ENCODE measurements around the gene NOTUM. TPM values are rescaled to one million over a fixed set of nuclear protein-coding genes. Genes with fewer than 3 reads are reported as not detected.

Gene NOTUM
- total and polyA plus RNA-seq, 9 of the 15 experiments (the other 6 are each of a cell fraction or from before 2014, with no cell fraction given) = 0.03 to 14.0 (median 4.1) TPM

- 0 out of 4 replicates have a peak, but pooled peaks of 1 of the 2 experiments have one; percentile 37 for TF ChIP-seq UBTF (IDR thresholded peaks at IDR 0.05; ENCODE audit: borderline replicate concordance in 1 of 2, low read depth in 2 of 2, low read length in 2 of 2)
- TF ChIP-seq GATA2 (CRISPR knock-in tag; IDR thresholded peaks at IDR 0.05) = no peak
- no peak for TF ChIP-seq SRSF1 (IDR thresholded peaks at IDR 0.05; ENCODE audit: low read depth, low read length)
- TF ChIP-seq RHOXF2B (CRISPR knock-in tag; conservative IDR thresholded peaks at IDR 0.05) = 0 out of 2 replicates have a peak, but pooled peaks have one; percentile 6
- TF ChIP-seq, protein P1, sequence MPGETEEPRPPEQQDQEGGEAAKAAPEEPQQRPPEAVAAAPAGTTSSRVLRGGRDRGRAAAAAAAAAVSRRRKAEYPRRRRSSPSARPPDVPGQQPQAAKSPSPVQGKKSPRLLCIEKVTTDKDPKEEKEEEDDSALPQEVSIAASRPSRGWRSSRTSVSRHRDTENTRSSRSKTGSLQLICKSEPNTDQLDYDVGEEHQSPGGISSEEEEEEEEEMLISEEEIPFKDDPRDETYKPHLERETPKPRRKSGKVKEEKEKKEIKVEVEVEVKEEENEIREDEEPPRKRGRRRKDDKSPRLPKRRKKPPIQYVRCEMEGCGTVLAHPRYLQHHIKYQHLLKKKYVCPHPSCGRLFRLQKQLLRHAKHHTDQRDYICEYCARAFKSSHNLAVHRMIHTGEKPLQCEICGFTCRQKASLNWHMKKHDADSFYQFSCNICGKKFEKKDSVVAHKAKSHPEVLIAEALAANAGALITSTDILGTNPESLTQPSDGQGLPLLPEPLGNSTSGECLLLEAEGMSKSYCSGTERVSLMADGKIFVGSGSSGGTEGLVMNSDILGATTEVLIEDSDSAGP (CRISPR knock-in tag; IDR thresholded peaks at IDR 0.05) = peak; percentile 97
- no peak for TF ChIP-seq HBP1 (CRISPR knock-in tag; IDR thresholded peaks at IDR 0.05)
- TF ChIP-seq, protein P2, sequence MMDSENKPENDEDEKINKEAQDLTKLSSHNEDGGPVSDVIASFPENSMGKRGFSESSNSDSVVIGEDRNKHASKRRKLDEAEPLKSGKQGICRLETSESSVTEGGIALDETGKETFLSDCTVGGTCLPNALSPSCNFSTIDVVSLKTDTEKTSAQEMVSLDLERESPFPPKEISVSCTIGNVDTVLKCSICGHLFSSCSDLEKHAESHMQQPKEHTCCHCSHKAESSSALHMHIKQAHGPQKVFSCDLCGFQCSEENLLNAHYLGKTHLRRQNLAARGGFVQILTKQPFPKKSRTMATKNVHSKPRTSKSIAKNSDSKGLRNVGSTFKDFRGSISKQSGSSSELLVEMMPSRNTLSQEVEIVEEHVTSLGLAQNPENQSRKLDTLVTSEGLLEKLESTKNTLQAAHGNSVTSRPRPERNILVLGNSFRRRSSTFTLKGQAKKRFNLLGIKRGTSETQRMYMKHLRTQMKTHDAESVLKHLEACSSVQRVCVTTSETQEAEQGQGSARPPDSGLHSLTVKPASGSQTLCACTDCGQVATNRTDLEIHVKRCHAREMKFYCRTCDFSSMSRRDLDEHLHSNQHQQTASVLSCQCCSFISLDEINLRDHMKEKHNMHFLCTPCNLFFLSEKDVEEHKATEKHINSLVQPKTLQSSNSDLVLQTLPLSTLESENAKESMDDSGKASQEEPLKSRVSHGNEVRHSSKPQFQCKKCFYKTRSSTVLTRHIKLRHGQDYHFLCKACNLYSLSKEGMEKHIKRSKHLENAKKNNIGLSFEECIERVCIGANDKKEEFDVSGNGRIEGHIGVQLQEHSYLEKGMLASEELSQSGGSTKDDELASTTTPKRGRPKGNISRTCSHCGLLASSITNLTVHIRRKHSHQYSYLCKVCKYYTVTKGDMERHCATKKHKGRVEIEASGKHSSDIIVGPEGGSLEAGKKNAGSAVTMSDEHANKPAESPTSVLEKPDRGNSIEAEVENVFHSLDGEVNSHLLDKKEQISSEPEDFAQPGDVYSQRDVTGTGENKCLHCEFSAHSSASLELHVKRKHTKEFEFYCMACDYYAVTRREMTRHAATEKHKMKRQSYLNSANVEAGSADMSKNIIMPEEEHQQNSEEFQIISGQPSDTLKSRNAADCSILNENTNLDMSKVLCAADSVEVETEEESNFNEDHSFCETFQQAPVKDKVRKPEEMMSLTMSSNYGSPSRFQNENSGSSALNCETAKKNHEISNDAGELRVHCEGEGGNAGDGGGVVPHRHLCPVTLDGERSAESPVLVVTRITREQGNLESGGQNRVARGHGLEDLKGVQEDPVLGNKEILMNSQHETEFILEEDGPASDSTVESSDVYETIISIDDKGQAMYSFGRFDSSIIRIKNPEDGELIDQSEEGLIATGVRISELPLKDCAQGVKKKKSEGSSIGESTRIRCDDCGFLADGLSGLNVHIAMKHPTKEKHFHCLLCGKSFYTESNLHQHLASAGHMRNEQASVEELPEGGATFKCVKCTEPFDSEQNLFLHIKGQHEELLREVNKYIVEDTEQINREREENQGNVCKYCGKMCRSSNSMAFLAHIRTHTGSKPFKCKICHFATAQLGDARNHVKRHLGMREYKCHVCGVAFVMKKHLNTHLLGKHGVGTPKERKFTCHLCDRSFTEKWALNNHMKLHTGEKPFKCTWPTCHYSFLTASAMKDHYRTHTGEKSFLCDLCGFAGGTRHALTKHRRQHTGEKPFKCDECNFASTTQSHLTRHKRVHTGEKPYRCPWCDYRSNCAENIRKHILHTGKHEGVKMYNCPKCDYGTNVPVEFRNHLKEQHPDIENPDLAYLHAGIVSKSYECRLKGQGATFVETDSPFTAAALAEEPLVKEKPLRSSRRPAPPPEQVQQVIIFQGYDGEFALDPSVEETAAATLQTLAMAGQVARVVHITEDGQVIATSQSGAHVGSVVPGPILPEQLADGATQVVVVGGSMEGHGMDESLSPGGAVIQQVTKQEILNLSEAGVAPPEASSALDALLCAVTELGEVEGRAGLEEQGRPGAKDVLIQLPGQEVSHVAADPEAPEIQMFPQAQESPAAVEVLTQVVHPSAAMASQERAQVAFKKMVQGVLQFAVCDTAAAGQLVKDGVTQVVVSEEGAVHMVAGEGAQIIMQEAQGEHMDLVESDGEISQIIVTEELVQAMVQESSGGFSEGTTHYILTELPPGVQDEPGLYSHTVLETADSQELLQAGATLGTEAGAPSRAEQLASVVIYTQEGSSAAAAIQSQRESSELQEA (IDR thresholded peaks at IDR 0.05; ENCODE audit: low read depth) = no peak
- no peak for TF ChIP-seq ZNF134 (CRISPR knock-in tag; conservative IDR thresholded peaks at IDR 0.05)
- TF ChIP-seq FOXK1 (CRISPR knock-in tag; IDR thresholded peaks at IDR 0.05; ENCODE audit: borderline replicate concordance) = peak; percentile 83; the same call in 1 of the 2 replicates
- no peak for TF ChIP-seq CREBBP (IDR thresholded peaks at IDR 0.05; ENCODE audit: low read depth, low read length)
- TF ChIP-seq YY1 (IDR thresholded peaks at IDR 0.05; ENCODE audit: borderline replicate concordance in 1 of 3, control insufficient read depth in 1 of 3, extremely low read depth in 1 of 3, insufficient read depth in 3 of 3, insufficient read length in 1 of 3, insufficient replicate concordance in 2 of 3, low read depth in 1 of 3, low read length in 2 of 3) = peak in 1 of 3 experiments; percentile 63
These were observed 33.1 kb downstream of the NOTUM start, which contains the start of gene MAFG (continued) for GRCh38 chr17:81927653-81928543.
